IPS-18a (cell line): ENCODE measurements around the gene XRCC3.

ENCODE experiments used
- H3K27ac ChIP-seq: one replicate; pipeline ENCODE4 v1.5.1; 2013; ENCODE audit warnings: low read length
- H3K27me3 ChIP-seq: one replicate; pipeline ENCODE4 v1.6.1; 2013; ENCODE audit warnings: mild to moderate bottlenecking, low read length; ENCODE audit not compliant: control insufficient read depth, insufficient read depth
- H3K36me3 ChIP-seq: one replicate; pipeline ENCODE4 v1.6.1; 2013; ENCODE audit warnings: low read depth, low read length; ENCODE audit not compliant: control insufficient read depth
- H3K4me1 ChIP-seq: one replicate; pipeline ENCODE4 v1.6.1; 2013; ENCODE audit warnings: low read depth, low read length; ENCODE audit not compliant: control insufficient read depth
- H3K4me3 ChIP-seq: one replicate; pipeline ENCODE4 v1.5.1; 2013; ENCODE audit warnings: low read length
- H3K9ac ChIP-seq: one replicate; pipeline ENCODE4 v1.6.1; 2013; ENCODE audit warnings: mild to moderate bottlenecking, low read length, moderate library complexity
- H3K9me3 ChIP-seq: one replicate; pipeline ENCODE4 v1.6.1; 2013; ENCODE audit warnings: low read depth, low read length; ENCODE audit not compliant: control insufficient read depth

XRCC3 gene

DNA sequence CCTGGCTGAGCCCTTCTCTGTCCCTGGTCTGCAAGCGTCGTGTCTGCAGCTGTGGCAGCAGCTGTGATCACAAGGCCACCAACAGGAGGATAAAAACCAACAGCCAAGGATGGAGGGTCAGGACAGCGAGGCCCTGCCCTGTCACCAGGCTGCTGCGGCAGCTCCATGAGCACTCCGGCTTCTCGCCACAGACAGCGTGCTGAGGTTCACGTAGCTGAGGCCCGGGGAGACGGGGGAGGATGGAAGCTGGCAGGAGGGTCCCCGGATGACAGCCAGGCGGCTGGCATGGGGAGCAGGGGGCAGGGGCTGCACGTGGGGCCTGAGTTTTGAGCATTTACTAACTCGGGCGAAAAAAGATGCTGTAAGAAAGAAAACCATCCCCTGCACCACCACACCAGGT, 5.4 kb downstream of the XRCC3 start:
- H3K27me3 ChIP-seq: no peaks in the 10 kb centered on the region
- peaks cover 43% of the 10 kb centered on the region for H3K36me3 ChIP-seq
- H3K27ac ChIP-seq: no peak overlapping the region
- H3K4me3 ChIP-seq: no peak overlapping the region
- H3K9me3 ChIP-seq: no peaks in the 10 kb centered on the region
- H3K9ac ChIP-seq: no peak overlapping the region
- H3K4me1 ChIP-seq: peaks cover 11% of the 10 kb centered on the region

DNA sequence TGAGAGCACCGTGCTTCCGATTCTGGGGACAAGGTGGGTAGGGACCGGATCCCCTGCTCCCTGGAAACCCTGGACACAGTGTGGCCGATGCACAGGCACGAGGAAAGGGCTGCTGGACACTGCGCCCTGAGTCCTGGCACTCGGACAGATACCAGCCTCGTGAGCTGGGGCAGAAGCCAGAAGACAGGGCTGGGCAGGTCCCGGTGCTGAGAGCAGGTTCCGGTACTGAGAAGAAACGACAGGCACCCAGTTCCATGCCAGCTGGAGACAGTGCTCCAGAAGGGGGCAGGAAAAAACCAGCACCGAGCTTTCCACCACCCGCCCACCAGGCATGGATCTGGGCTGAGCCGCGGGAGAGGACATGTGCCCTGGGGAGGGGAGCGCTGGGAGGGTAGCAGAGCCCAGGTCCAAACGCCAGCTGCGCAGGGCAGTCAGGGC, 6.5 kb downstream of the XRCC3 start:
- Histone ChIP-seq H3K9ac (no peak overlapping the region), H3K27ac (no peak overlapping the region), H3K4me1 (peaks cover 7% of the 10 kb centered on the region), H3K9me3 (no peaks in the 10 kb centered on the region), H3K36me3 (peaks cover 47% of the 10 kb centered on the region), H3K4me3 (no peak overlapping the region), H3K27me3 (no peaks in the 10 kb centered on the region)

DNA sequence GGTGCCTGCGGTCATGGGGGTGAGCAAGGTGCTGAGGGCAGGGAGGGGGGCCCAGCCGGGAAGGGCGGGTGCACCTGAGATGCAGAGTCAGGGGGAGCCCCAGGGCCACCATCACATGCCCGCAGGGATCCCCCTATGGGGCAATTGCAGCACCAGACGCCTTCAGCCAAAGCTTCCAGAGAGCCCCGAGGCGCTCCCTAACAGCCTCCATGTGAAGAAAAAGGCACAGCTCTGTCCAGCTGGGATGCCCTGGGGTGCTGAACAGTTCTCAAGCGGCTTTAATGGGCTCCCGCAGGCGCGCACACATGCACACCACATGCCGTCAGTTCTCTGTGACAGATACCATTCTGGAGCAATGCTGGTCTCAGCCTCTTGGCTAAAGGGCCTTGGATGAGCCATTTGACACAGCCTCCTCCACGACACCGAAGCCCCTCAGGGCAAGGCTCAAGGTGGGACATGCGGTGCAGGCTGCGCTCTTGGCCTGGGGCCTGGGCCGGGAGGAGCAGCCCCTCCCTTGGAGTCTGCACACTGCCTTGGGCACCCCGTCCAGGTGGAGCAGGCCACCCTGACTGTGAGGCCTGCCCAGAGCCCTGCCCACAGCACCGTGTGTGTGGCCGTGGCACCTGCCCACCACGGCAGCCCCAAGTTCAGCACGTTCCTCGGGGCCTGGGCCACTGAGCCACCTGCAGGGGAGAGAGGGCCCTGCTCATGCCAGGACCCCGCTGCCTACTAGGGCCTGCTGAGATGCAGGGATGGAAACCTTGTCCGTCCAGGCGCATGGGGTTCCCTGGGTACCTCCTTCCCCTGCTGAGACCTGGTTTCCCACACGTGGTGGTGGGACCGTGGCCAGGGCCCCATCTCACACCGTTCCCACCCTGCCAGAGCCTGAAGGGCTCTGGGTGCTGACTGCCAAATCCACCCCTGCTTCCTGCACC, 7.7 kb downstream of the XRCC3 start:
- H3K36me3 ChIP-seq: peaks cover 53% of the 10 kb centered on the region
- H3K9me3 ChIP-seq: no peaks in the 10 kb centered on the region
- H3K27me3 ChIP-seq: no peaks in the 10 kb centered on the region
- H3K9ac ChIP-seq: no peak overlapping the region
- H3K27ac ChIP-seq: no peak overlapping the region
- peaks cover 7% of the 10 kb centered on the region for H3K4me1 ChIP-seq
- no peak overlapping the region for H3K4me3 ChIP-seq

DNA sequence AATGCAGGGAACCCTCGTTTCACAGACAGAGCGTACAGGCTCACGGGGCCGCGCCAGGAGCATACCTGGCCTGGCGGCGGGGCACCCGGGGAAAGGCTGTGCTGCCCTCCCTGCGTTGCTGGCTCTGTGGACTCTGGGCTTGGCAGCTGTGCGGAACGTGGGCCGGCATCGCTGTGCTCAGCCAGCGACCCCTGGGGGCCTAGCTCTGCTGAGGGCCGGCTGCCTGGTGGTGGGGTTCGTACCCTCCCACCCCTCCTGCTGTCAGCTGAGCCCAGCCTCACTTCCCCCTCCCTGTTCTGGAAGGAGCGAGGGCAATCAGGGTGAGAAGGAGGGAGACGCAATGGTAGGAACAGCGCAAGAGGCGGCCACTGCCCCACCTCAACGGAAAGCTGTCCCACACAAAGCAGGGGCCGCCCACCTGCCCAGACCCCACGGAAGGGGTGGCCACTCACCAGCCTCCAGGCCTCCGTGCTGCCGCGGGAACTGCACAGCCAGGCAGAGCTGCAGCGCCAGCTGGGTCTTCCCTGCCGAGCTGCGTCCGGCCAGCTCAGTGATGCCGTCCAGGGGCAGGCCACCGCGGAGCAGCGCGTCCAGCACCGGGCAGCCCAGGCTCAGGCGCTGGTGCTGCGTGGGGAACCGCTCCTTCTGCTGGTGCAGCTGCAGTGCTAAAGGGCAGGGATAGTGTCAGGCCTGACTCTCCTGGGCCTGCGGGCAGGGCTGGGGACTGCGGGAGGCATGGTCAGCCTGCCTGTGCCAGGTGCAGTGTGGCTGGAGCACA, 8.5 kb downstream of the XRCC3 start:
- H3K4me3 ChIP-seq: no peak overlapping the region
- no peaks in the 10 kb centered on the region for H3K9me3 ChIP-seq
- no peak overlapping the region for H3K27ac ChIP-seq

DNA sequence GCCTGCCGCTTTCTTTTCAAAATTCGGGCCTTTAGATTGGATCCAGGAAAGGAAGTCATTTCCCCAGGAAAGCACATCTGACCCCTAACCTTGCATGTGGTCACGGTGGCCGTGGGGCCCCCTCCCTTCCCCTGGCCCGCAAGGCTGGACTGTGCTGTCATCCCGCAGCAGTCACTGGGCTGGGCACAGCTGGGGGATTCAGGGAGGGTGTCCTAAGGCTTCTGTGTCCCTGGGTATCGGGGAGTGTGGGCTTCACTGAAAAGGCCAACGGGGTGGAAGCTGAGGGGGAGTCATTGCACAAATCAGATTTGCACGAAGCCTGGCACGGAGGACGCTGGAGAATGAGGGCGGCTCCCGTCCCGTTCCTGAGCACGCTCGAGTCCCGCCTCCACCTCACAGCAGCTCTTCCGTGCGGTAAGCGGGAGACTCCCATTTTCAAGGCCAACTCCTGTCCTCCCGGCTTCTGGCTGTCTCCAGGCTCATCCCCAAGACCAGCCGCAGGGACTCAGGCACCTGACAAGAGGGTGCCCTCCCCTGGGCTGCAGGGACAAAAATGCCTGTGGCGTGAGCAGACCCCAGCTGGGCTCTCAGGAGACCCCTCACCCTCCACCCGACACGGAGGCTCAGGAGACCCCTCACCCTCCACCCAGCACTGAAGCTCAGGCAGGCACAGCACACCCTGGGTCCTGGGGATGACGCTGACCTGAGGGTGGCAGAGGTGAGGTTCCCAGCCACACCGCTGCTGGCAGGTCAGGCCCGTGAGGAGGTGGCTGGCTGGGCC, 9.6 kb downstream of the XRCC3 start:
- H3K36me3 ChIP-seq: peaks cover 63% of the 10 kb centered on the region
- no peak overlapping the region for H3K9ac ChIP-seq
- no peaks in the 10 kb centered on the region for H3K27me3 ChIP-seq
- no peaks in the 10 kb centered on the region for H3K9me3 ChIP-seq
- H3K27ac ChIP-seq: no peak overlapping the region
- no peak overlapping the region for H3K4me3 ChIP-seq
- peaks cover under 1% of the 10 kb centered on the region for H3K4me1 ChIP-seq

More for the DNA sequence above, 8.5 kb downstream of the XRCC3 start:
- Histone ChIP-seq H3K9ac (no peak overlapping the region), H3K4me1 (peaks cover 7% of the 10 kb centered on the region), H3K27me3 (no peaks in the 10 kb centered on the region), H3K36me3 (peaks cover 62% of the 10 kb centered on the region)

DNA sequence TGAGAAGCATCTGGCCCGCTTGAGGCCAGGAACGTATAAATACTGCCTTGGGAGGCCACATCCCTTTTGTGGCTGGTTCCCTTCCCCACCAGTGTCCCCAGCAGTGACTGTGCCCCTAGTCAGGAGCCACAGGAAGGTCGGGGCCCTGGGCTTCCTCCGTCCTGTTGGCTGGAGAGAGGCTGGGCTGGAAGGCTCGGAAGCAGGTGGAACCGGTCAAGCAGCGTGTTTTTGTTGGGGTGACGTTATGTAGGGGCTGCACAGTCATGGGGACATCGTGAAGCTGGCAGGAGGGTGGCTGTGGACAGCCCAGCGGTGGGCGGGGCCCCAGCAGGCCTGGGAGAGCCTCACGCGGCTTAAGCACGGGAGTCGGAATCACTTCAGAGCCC, 10.1 kb downstream of the XRCC3 start:
- no peak overlapping the region for H3K9ac ChIP-seq
- H3K36me3 ChIP-seq: peaks cover 64% of the 10 kb centered on the region
- no peak overlapping the region for H3K27ac ChIP-seq

DNA sequence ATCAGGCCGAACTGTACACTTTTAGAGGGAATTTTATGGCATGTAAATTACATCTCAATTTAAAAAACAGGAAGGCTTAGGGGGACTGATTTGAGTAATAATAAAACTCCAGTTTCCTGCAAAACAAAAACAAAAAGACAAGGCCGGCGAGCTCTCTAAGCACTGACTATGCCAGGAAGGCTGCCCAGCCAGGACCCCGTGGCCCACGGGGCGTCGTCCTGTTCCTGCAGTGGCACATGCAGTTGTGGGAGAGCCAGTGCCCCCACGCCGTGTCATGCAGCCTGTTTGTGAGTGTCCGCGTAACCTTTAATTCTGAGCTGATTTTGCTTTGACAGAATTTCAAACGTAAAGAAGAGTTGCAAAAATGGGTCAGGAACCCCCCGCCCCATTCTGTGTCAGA, 10.5 kb downstream of the XRCC3 start:
- Histone ChIP-seq H3K36me3 (peaks cover 62% of the 10 kb centered on the region), H3K4me1 (no peaks in the 10 kb centered on the region), H3K4me3 (no peak overlapping the region), H3K9me3 (no peaks in the 10 kb centered on the region), H3K27ac (no peak overlapping the region), H3K9ac (no peak overlapping the region), H3K27me3 (no peaks in the 10 kb centered on the region)

More for the DNA sequence above, 10.1 kb downstream of the XRCC3 start:
- H3K9me3 ChIP-seq: no peaks in the 10 kb centered on the region
- no peaks in the 10 kb centered on the region for H3K27me3 ChIP-seq
- H3K4me3 ChIP-seq: no peak overlapping the region
- no peaks in the 10 kb centered on the region for H3K4me1 ChIP-seq

DNA sequence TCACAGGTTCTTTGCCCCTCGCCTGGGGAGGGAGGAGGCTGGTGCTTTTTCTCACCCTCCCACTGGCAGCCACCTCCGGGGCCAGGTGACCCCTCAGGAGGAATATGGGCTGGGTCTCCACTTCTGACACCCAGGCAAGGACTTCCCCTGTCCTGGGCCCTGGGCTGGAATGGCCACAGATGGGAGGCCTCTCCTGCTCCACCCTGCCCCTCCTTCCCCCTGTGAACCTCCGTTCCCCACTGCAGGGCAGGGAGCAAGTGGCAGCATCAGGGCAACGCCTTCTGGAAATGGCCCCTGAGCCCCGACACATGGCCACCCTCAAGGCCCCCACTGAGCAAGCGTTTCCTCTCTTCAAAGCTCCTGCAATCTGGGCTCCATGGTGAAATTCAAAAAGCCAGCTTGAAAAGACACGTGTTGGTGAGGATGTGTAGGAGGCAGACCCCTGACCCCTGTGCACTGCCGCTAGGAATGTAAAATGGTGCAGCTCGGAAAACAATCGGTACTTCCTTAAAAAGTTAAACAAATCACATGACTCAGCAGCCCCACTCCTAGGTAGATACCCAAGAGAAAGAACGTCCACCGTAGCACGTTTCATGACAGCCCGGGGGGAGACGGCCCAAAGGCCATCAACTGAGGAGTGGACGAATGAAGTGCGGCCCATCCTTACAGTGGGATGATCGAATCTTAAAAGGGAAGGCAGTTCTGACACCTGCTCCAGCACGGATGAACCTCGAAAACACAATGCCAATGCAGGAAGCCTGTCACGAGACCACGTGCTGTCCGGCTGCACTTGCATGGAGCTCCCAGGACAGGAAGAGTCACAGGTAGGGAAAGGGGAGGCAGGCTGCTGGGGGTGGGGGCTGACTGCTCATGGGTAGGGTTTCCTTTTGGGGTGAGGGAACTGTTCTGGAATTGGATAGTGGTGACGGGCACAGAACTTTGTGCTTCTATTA, 11.5 kb downstream of the XRCC3 start:
- Histone ChIP-seq H3K9me3 (no peaks in the 10 kb centered on the region), H3K27me3 (no peaks in the 10 kb centered on the region), H3K9ac (no peak overlapping the region), H3K4me1 (no peaks in the 10 kb centered on the region), H3K27ac (no peak overlapping the region), H3K36me3 (peaks cover 56% of the 10 kb centered on the region), H3K4me3 (no peak overlapping the region)

DNA sequence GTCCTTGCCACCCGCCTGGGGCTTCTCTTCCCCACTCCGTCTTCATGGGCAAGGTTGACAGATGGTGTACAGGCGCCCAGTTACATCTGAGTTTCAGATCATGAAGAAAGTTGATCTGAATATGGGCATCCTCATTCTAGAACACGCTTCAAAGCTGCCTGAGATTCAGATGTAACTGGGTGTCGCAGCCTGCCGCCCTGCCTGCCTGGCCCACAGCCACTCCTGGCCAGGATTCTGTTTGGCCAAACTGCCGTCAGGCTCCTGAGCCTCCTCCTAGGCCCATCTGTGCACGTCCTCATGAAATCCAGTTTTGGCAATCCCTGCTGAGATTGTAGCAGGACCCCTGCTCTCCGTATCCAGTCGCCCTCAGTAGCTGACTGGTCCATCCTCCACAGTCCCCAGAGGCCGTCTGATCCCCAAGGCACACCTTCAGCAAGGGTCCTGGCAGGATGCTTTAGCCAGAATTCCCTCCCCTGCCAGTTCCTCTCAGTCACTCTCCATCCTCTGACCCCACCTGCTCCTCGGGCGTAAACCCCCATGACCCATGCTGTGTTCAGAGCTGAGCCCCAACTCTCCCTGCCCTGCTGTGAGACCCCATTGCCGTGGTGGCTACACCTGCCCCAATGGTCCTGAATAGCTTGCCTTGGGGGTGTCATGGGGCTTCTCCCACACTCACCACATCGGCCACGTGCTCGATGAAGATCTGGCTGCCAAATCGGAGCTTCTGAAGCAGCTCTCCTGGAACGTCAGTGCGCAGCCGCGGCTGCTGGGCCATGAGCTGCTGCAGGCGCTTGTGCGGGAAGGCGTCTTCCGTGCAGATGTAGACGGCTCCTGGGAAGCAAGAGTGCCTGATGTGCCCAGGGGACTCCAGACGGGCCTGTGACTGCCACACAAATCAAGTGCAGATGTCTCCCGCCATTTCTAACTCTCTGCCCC, 12.5 kb downstream of the XRCC3 start:
- Histone ChIP-seq H3K4me3 (no peak overlapping the region), H3K27me3 (no peaks in the 10 kb centered on the region), H3K9me3 (no peaks in the 10 kb centered on the region), H3K36me3 (peaks cover 47% of the 10 kb centered on the region), H3K4me1 (no peaks in the 10 kb centered on the region), H3K27ac (no peak overlapping the region), H3K9ac (no peak overlapping the region)

DNA sequence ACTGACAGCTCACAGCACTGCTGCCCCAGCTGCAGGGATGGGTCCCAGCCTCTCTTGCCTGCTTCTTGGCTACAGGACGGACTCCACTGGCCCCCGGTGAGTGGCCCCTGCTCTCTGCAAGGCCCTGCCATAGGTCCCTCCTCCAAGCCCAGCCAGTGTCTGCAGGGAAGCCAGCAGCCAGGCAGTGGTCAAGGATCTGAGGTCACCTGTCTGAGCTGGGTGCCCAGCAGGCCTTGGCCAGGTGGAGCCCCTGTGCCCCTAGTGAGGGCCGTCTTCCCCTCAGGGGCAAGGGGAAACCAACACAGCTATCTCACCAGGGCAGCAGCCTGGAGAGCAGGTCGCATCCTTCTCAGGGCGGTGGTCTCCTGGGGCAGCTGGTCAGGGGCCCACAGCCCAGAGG, 13.2 kb downstream of the XRCC3 start:
- Histone ChIP-seq H3K9me3 (no peaks in the 10 kb centered on the region), H3K27me3 (no peaks in the 10 kb centered on the region), H3K36me3 (peaks cover 45% of the 10 kb centered on the region), H3K4me3 (no peak overlapping the region), H3K9ac (no peak overlapping the region), H3K4me1 (no peaks in the 10 kb centered on the region), H3K27ac (no peak overlapping the region)
